NCI-H2029 (cell line): ENCODE measurements around the gene LRRN4CL.
"Not testable (repeated sequence)": the region's sequence is repeated elsewhere in the genome, so short reads cannot be mapped to it uniquely, and the experiment has no call there.

Source experiments
- DNase-seq: peaks from one replicate; lab custom pipeline; 2025; lab: John Stamatoyannopoulos, UW

LRRN4CL gene

DNA sequence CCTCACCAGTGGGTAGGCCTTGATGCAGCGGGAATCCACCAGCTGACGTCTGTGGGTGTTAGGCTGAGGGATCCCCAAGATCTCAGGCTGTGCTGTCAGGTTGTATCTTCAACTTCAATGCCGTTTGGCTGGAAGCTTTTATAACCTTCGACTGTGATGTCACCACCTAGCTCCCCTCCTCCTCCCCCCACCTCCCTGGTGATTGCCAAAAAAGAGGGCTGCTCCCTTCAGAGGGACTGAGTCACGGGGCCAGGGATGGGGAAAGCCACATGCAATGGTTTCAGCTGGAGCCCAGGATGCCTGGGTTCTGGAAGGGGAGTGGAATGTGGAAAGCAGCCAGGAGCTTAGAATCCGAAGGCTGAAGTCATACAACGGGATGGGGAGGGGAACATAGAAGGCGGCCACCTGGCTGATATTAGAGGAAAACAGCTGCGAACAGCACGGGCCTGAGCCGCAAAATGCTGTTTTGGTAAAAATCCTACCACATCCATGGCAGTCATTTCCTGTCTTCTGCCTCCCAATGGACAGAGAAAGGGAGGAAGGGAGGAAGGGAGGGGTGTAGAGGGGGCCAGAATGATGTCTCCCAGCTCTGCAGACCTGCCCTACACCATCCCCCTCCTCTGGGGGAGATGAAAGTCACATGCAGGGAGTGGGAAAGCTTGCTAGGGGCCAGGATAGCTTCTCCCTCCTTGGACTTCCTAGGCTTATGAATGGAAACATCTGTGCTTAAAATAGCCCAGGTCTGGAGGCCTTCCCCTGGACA is at the start of gene LRRN4CL:
TSS of gene LRRN4CL (minus strand) at position 110 of the 763 bp plus-strand sequence. CDS start 1,022 bp downstream, outside the sequence.
- DNase-seq: no peak

DNA sequence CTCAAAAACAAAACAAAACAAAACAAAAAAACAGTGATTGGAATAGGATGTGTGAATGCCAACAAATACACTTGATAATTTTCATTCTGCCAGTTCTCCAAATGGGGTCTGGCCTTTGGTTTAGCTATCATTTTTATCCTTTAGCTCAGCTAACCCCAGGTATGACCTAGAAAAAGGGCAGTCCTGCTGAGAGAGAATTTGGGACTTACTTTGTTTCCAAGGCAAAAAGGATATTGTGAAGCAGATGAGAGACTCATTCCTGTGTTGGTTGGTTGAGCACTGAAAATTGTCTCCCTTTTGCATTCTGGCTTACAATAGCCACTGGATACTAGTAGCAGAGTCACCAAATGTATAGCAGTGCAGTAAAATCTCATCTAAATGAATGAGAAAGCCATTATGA is 47.9 kb upstream of the LRRN4CL start:
- no peak for DNase-seq

DNA sequence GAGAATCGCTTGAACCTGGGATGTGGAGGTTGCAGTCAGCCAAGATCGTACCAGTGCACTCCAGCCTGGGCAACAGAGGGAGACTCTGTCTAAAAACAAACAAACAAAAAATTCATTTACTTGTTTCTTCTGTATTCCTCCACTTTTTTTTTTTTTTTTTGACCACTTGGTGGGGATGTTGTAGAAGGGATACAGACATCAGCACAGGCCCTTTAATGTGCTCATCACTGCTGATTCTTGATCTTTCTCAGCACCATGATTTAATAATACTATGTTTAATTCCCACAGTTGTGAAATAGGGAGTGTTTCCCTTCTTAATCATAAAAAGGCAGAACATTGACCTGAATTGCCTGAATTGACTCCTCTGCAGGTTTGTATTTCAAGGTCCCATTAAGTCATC is 43.5 kb upstream of the LRRN4CL start:
- no peak for DNase-seq

DNA sequence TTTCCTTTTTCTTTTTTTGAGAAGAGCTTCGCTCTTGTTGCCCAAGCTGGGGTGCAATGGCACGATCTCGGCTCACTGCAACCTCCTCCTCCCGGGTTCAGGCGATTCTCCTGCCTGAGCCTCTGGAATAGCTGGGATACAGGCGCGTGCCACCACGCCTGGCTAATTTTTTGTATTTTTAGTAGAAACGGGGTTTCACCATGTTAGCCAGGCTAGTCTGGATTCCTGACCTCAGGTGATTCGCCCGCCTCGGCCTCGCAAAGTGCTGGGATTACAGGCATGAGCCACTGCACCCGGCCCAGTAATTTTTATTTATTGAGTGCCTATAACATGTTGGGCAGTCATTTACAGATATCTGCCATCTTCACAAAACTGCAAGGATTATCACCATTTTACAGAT is 40.7 kb upstream of the LRRN4CL start:
- not testable (repeated sequence) for DNase-seq

DNA sequence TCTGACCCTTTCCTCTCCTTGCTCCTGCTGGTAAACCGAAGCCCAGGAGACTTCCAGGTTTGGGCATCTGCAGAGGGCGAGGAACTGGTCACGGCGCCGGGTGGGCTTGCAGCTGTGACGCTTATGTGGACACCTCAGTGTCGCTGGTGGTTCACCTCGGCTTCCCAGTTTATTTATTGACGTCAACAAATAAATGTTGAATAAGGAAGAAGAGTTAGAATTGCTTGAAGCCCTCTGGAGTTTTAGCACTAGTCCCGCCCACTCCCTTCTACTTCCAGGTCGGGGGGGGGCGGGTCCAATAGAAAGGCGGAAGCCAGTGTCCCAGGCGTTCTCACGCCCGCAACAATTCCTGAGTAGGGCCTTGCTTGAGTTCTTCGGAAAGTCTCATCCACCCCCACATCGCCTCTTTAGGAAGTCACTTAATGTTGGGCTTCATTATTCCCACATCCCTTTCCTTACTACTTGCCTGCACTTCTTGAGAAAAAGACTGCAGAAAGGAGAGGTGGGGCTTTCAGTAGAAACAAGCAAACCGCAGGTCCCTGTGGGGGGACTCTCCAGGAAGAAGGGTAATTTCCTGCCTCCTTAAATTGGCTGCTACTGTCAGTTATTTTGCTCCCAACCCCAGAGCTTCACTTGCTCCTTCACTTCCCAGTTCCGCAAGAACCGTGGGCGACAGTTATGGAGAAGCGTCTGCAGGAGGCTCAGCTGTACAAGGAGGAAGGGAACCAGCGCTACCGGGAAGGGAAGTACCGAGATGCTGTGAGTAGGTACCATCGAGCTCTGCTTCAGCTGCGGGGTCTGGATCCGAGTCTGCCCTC is 39.0 kb upstream of the LRRN4CL start, which contains the start of gene TTC9C:
TSS of gene TTC9C (plus strand) at position 316 of the 818 bp plus-strand sequence. CDS start at position 679, 363 bp downstream.
- peak; percentile 89 for DNase-seq

DNA sequence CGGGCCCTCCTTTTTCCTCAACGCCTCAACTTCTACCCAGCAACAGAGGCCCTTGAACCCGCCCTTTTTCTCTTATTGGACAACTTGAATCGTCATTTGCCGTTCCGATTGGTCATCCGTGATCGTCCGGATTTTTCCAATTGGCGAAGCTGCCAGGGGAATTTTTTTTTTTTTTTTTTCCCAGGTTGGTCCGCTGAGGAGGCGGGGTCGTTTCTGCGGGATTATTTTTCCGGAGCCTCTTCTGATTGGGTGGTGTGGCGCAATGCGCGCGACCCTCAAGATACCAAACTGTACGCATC is 38.5 kb upstream of the LRRN4CL start:
- peak; percentile 99 for DNase-seq

DNA sequence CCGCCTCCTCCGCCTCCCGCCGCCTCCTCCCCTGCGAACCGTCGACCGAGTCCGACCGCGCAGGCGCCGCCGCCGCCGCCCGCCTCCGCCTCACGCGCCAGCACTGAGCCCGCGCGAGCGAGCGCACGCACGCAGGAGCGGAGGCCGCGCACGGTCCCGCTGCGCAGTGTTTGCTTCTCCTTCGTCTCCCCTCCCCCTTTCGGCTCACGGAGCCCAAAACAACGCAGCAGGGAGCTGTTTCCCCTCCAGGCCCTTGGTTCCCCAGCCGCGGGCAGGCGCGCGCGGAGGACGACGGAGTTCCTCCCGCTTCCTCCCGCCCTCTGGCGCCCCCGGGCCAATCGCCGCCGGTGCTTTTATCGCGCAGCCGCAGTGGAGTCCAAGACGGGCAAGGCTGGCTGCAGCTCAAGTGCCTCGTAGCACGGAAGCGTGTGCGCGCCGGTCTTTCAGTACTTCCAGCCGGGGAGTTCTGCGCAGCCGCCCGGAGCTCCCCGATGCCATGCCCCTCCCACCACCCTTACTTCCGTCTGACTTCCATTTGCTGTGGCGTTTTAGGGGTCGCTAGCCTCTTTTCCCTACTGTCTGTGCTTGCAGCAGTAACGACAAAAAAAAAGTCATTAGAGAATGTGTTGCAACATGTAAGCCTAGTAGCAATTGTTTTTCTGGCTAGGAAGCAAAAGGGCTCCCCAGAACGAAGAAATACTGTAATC is 38.0 kb upstream of the LRRN4CL start, which contains the start of gene HNRNPUL2:
TSS of gene HNRNPUL2 (minus strand) at position 293 of the 707 bp plus-strand sequence. CDS start 301 bp downstream, outside the sequence.
- peak; percentile 98 for DNase-seq

DNA sequence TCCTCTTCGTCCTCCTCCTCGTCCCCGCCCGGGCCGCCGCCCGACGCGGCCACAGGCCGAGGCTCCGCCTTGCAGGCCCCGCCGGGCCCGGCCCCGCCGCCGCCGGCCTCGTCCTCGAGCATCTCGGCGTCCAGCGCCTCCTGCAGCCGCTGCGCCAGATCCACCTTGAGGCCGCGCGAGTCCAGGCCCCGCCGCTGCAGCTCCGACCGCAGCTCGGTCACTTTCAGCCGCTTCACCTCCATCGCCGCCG is 37.5 kb upstream of the LRRN4CL start:
- DNase-seq: no peak

DNA sequence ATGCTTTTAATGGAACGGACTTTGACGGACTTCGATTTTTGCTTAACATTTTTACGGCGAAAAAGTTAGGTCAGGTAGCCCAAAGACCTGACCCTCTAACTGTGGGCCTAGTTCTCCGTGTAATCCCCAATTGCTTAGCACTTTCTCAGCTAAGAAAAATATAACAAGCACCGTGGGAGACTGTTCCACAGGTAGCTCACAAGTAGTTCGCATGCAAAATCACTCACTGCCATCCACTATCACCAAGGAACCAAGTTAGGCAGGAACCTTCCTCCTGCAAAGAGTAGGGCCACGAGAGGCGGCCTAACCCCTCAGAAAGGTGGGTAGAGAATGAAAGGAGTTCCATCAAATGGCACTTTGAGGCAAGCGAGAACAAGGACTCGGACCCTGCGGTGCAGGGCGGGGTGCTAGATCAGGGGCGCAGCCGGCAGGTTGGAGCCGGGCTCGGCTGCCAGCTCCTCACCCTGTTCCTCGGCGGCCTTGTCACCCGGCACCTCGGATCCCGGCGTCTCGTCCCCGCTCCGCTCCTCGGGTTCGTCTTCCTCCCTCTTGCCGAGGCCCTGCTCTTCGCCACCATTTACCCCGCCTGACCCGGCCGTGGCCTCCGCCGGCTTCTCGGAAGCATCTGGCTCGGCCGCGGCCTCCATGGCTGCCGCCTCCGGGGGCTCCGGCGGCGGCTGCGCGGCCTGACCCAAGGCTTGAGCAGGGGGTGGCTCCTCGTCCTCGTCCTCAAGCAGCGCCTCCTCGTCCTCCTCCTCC is 37.0 kb upstream of the LRRN4CL start:
- no peak for DNase-seq

DNA sequence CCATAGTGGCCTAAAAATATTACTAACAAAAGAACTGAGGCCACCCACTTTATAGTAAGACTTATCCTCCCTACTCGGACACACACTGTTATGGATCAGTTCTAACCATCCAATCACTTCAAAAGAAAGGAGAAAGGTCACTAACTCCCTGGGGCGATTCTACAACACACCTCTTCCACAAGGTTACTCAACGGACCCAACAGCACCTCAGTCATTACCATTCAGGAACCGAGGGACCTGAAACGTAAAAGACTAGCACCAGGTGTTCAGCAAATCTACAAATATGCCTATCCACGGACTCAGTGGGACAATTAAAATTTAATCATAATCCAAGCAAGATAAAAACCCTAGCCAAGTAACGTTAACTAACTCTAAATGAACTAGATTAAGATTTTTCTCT is 36.3 kb upstream of the LRRN4CL start:
- no peak for DNase-seq

DNA sequence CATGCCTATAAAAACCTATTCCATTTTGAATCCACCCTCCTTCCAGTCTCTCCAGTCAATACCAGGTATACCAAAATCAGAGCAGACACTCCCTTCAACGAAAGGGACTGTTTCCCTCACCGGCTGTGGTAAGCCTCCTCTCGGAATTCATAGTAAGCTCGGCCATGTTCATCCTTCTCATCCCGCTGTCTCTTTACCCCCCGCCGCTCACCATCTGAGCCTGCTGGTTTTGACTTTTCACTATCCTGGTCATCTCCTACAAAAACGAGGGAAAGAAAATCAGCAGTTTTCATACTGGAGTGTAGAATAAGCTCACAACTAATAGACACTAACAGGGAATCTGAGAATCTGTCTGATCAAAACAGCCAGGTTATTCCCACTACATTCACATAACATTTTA is 34.8 kb upstream of the LRRN4CL start:
- no peak for DNase-seq

DNA sequence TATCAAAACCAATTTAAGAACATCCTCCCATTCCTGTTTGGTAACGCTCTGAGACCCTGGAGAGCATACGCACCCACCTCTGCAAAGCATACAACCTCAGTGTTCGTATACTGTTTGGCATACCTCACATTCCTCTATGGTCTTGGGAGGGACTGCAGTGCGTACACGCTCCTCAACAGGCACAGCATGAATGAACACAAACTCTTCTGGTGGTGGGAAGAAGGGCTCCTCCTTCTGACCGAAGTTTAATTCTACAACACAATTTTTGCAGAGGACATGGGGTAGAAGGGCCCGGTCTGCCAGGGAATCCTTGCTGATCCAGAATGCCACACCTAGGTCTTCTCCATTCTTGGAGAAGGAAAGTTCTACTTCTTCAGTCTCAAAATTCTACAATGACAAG is 32.7 kb upstream of the LRRN4CL start:
- no peak for DNase-seq

DNA sequence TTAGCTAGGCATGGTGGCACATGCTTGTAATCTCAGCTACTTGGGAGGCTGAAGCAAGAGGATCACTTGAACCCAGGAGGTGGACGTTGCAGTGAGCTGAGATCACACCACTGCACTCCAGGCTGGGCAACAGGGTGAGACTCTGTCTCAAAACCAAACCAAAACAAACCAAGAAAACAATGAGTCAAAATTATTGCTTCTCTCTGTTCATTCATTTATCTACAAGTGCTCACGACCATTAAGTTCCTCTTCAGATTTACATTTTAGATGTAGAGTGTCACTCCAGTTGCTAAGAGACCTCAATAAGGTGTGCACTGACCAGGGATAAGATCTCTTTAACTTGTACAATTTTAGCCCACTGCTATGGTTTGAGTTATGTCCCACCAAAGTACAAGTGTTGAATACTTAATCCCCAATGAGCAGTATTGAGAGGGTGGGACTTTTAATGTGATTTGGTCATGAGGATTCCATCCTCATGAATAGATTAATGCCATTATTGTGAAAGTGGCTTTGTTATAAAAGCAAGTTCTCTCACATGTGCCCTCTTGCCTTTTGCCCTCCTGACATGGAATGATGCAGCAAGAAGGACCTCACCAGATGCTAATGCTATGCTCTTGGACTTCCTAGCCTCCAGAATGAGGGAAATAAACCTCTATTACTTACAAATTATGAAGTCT is 30.1 kb upstream of the LRRN4CL start:
- DNase-seq: no peak

DNA sequence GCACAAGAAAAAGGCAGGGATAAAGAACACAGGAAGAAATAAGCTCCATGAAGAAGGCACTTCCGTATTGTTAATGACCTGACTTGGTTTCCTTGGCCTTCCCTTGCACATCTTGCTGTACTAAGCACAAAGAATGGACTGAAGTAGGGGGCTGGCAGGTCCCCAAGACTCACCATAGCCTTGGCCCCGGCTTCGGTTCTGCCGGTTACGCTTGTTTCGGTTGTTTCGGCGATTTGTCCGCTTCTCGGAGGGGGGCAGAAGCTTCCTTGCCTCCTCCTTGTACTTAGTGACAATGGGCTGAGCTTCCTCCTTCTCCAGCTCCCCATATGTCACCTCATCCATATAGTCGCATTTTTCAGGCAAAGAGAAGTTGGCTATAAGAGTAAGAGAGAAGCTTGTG is 27.5 kb upstream of the LRRN4CL start:
- DNase-seq: no peak

DNA sequence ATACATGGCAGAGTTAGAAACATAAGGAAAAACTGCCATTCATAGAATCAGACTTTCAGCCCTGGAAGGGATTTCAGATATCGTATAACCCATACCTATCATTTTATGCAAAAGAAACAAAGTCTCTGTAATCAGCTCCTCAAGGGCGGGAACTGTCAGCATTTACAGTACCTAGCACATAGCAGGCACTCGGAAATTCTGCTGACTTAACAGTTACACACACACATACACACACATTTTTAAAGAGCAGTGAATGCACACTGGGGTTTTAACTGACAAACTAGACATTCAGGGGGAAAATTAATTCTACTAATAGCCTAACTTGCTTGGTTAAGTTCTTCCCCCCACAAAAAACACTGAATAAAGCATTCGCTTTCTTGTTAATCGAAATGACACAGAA is 26.9 kb upstream of the LRRN4CL start:
- DNase-seq: no peak

DNA sequence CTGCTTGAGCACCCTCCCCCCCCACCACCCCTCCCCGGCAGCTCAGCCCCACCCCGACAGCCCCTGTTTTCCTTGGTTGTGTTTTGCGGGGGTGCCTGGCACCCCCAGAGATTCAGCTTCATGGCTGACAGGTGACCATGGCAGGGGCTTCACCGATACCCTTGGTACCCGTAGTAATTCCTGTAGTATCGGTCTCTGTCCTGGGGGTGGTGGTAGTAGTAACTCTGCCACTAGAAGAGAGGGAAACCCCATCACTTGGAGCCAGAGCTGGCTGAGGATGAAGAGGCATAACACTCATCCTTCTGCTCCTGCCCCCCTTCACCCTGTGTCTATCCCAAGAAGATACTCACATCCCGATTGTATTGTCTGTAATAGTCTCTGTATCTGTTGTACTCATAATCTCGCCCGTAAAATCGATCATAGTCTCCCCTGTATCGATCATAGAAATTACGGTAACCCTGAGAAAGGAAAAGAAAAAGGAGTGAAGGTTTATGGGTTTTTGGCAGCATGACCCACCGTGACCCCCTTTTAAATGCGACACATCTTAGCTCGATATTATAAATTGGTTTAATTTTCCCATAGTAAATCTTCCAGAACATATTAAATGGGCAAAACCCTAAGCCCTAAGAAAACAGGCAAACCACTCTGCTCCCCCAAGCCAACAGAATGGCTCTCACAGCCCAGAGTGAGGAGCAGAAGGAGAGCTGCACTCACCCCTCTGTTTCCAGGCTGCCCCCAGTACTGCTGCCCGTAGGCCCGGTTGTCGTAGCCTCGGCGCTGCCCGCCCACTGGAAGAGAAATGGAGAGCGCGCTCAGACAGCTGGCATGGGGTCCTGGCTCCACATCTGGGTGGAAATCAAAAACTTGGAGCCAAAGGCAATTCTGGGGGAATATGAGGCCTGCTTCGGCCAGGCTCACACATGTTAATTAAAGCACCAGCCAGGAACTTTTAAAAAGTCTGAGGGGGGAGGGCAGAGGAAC is 26.1 kb upstream of the LRRN4CL start:
- DNase-seq: no peak

DNA sequence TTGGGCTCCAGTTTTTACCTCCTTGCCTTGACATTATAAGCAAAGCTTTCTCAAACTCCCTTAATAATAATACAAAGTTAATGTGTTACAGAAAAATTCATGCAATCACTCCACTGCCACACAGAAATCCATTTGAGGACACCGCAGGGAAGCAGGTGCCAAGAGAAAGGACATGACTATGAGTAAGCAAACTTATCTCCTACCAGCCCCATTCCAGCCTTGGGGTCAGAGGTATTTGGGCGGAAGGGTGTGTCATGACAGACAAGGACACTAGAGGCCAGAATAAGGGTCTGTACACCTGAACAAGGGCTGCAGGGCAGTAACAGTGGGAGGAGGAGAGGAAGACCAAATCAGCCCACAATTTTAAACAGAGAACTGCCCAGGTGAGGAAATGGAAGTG is 24.0 kb upstream of the LRRN4CL start:
- no peak for DNase-seq

DNA sequence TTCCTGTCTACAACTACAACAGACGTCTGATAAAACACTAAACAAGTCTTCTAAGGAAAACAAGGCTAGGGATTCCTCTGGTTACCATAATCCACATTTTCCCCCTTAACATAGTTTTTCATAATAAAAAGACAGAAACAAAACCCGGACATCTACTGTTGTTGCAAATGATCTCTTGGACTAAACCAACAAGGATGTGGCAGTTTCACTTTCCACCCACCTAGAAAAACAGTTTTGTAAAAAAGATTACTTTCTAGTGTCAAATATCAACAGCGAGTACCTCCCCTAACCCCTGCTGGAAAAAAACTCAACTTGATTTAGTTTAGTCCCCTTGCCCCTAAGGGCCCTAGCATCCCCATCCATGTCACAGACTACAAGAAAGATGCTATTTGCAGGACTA is 23.5 kb upstream of the LRRN4CL start:
- no peak for DNase-seq

DNA sequence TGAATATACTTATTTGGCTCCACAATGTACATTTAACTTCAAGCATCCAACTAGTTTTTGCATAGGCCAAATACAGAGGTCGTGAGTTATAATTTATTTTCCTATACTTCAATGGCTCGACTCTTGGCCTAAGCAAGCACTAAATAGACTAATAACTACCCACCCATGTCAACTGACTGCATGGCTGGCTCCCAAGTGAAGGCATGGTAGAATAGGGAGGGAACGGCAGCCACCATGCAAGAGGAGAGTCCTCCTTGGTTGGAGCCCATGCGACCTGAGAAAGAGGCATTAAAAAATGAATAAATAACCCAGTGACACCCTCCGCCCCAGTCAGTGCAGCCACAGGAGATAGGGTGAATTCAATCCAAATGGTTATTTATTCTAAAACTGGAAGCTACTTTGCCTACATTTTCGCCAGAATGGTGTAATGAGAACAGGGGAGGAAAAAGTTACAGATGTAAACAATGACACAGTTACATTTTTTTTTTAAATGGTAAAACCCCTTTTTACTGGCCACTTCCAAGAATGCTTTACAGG is 23.0 kb upstream of the LRRN4CL start:
- no peak for DNase-seq

DNA sequence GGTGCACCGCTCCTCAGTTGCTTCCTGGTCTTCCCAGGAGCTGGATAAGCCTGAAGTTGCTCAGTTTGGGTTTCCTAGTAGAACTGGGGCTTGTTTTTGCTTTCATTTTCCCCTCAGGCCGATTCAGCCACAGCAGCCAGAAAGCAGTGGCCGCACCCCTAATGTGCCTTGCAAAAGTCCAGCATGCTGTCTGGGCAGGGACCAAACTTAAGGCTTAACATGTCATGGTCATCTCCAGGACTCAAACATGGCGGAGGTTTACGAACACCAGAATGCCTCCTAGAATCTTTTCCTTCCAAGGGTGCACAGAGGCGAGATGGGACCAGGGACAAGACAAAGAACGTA is 20.6 kb upstream of the LRRN4CL start:
- DNase-seq: no peak
